SK-N-SH treated with all-trans-retinoic acid at 6 μM for 48 hours (cell line): Measurements from ENCODE around the gene CNTNAP2.

Experiments
- ATAC-seq: fragments of 200-7000 bp; cut with Tn5 transposase; 3 replicates; pipeline ENCODE4 v1.9.1; 2020; ENCODE audit warnings: mild to moderate bottlenecking, moderate library complexity
- BACH2 ChIP-seq: fragments of 250-450 bp; sonication (Bioruptor Pico); IDR thresholded peaks from 2 replicates; pipeline ENCODE4 v1.9.0; 2021; ENCODE audit warnings: mild to moderate bottlenecking, borderline replicate concordance
- CREB5 ChIP-seq: fragments of 250-450 bp; sonication (Bioruptor Pico); IDR thresholded peaks from 2 replicates; pipeline ENCODE4 v1.5.1; 2020; ENCODE audit warnings: low read depth, mild to moderate bottlenecking, moderate library complexity
- ESRRG ChIP-seq: fragments of 250-450 bp; sonication (Bioruptor Pico); IDR thresholded peaks from 2 replicates; pipeline ENCODE4 v1.6.1; 2021; ENCODE audit warnings: mild to moderate bottlenecking
- GLIS3 ChIP-seq: fragments of 250-450 bp; sonication (Bioruptor Pico); IDR thresholded peaks from 2 replicates; pipeline ENCODE4 v1.5.0; 2020; ENCODE audit warnings: mild to moderate bottlenecking, moderate library complexity
- ISL1 ChIP-seq: fragments of 250-450 bp; sonication (Bioruptor Pico); IDR thresholded peaks from 2 replicates; pipeline ENCODE4 v2.1.2; 2022; ENCODE audit warnings: mild to moderate bottlenecking, moderate library complexity
- OSR1 ChIP-seq: fragments of 250-450 bp; sonication (Bioruptor Pico); IDR thresholded peaks from 2 replicates; pipeline ENCODE4 v1.8.0; 2022; ENCODE audit warnings: moderate library complexity, mild to moderate bottlenecking, inconsistent platforms
- PATZ1 ChIP-seq: fragments of 250-450 bp; sonication (Bioruptor Pico); IDR thresholded peaks from 2 replicates; pipeline ENCODE4 v1.8.0; 2020; ENCODE audit warnings: mild to moderate bottlenecking, moderate library complexity, borderline replicate concordance
- POU6F1 ChIP-seq: fragments of 250-450 bp; sonication (Bioruptor Pico); IDR thresholded peaks from 2 replicates; pipeline ENCODE4 v1.8.0; 2021; ENCODE audit warnings: low read depth, mild to moderate bottlenecking, moderate library complexity, borderline replicate concordance
- PPARA ChIP-seq: fragments of 250-450 bp; sonication (Bioruptor Pico); IDR thresholded peaks from 2 replicates; pipeline ENCODE4 v1.5.0; 2020; ENCODE audit warnings: mild to moderate bottlenecking, borderline replicate concordance
- RARB ChIP-seq: fragments of 250-450 bp; sonication (Bioruptor Pico); IDR thresholded peaks from 2 replicates; pipeline ENCODE4 v1.8.0; 2021; ENCODE audit warnings: mild to moderate bottlenecking, moderate library complexity
- SNAI2 ChIP-seq: fragments of 250-450 bp; sonication (Bioruptor Pico); IDR thresholded peaks from 2 replicates; pipeline ENCODE4 v1.5.0; 2020; ENCODE audit warnings: mild to moderate bottlenecking, moderate library complexity
- TOX ChIP-seq: fragments of 250-450 bp; sonication (Bioruptor Pico); IDR thresholded peaks from 2 replicates; pipeline ENCODE4 v1.8.0; 2021; ENCODE audit warnings: mild to moderate bottlenecking, moderate library complexity, borderline replicate concordance
- ZC3H10 ChIP-seq: fragments of 250-450 bp; sonication (Bioruptor Pico); IDR thresholded peaks from 2 replicates; pipeline ENCODE4 v1.5.1; 2021; ENCODE audit warnings: mild to moderate bottlenecking, moderate library complexity
- ZFP3 ChIP-seq: fragments of 250-450 bp; sonication (Bioruptor Pico); IDR thresholded peaks from 2 replicates; pipeline ENCODE4 v1.5.0; 2020; ENCODE audit warnings: mild to moderate bottlenecking, moderate library complexity
- ZFP30 ChIP-seq: fragments of 450-650 bp; formaldehyde crosslinking; IDR thresholded peaks from 2 replicates; pipeline ENCODE4 v1.5.0; 2022; ENCODE audit warnings: mild to moderate bottlenecking, moderate library complexity
- ZNF70 ChIP-seq: fragments of 450-650 bp; formaldehyde crosslinking; IDR thresholded peaks from 2 replicates; pipeline ENCODE4 v1.5.0; 2020; ENCODE audit warnings: mild to moderate bottlenecking, moderate library complexity
- TF ChIP-seq, protein P1 (sequence below): fragments of 250-450 bp; sonication (Bioruptor Pico); IDR thresholded peaks from 2 replicates; pipeline ENCODE4 v1.5.0; 2020; ENCODE audit warnings: mild to moderate bottlenecking, moderate library complexity
- TF ChIP-seq, protein P2 (sequence below): fragments of 250-450 bp; sonication (Bioruptor Pico); IDR thresholded peaks from 2 replicates; pipeline ENCODE4 v1.5.1; 2021; ENCODE audit warnings: mild to moderate bottlenecking, moderate library complexity

CNTNAP2 gene

DNA sequence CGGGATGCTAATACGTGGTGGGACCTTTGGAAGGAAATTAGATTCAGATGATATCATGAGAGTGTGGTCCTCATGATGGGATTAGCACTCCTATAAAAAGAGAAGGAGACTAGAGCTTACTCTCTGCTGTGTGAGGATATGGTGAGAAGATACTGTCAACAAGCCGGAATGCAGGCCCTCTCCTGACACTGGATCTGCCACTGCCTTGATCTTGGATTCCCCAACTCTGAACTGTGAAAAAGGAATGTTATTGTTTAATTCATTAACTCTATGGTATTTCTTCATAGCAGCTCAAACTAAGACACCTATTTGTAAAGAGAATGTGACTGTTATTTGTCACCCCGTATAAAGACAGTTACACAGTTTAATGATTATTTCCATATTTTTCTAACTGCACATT is 1246.5 kb downstream of the CNTNAP2 start:
- no peak for ATAC-seq

DNA sequence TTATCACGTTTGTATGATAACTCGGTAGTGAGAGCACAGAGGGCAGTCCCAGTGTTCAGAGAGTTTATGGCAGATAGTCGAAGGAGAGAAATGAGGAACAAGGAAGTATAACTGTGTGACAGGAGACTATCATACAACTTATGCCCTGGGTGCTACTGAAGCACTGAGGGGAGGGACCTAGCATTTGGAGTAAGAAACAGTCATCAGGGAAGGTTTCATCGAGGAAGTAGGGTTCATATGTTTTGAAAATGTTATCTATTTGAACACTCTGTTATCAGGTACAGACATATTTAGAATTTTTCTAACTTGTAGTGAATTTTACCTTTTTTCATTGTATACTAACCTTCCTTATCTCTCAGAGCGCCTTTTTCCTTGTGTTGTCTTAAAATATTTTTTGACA is 1259.6 kb downstream of the CNTNAP2 start:
- no peak for TF ChIP-seq OSR1 (CRISPR knock-in tag)
- no peak for TF ChIP-seq PATZ1 (CRISPR knock-in tag)
- no peak for TF ChIP-seq TOX (CRISPR knock-in tag)
- TF ChIP-seq RARB (CRISPR knock-in tag), result no peak
- TF ChIP-seq GLIS3 (CRISPR knock-in tag), result no peak
- no peak for TF ChIP-seq CREB5 (CRISPR knock-in tag)
- TF ChIP-seq BACH2 (CRISPR knock-in tag), result no peak
- TF ChIP-seq POU6F1 (CRISPR knock-in tag), result no peak
- no peak for TF ChIP-seq ZC3H10 (CRISPR knock-in tag)
- TF ChIP-seq ISL1 (CRISPR knock-in tag), result no peak
- TF ChIP-seq PPARA (CRISPR knock-in tag), result no peak

More for the DNA sequence above, 1246.5 kb downstream of the CNTNAP2 start:
- TF ChIP-seq ZFP3 (CRISPR knock-in tag), result no peak
- no peak for TF ChIP-seq PPARA (CRISPR knock-in tag)
- no peak for TF ChIP-seq ZNF70 (CRISPR knock-in tag)
- TF ChIP-seq, all 23 proteins: peak for 0

GRCh38 chr7:147380926-147381325 is 1264.3 kb downstream of the CNTNAP2 start:
- ATAC-seq, result no peak
- TF ChIP-seq ZFP3 (CRISPR knock-in tag) (no peak), GLIS3 (CRISPR knock-in tag) (no peak), OSR1 (CRISPR knock-in tag) (no peak), RARB (CRISPR knock-in tag) (no peak), SNAI2 (CRISPR knock-in tag) (no peak), ZFP30 (no peak), PATZ1 (CRISPR knock-in tag) (no peak), ZC3H10 (CRISPR knock-in tag) (no peak), ZNF70 (CRISPR knock-in tag) (no peak), ESRRG (no peak), PPARA (CRISPR knock-in tag) (no peak), TOX (CRISPR knock-in tag) (no peak)
- TF ChIP-seq, protein P1, sequence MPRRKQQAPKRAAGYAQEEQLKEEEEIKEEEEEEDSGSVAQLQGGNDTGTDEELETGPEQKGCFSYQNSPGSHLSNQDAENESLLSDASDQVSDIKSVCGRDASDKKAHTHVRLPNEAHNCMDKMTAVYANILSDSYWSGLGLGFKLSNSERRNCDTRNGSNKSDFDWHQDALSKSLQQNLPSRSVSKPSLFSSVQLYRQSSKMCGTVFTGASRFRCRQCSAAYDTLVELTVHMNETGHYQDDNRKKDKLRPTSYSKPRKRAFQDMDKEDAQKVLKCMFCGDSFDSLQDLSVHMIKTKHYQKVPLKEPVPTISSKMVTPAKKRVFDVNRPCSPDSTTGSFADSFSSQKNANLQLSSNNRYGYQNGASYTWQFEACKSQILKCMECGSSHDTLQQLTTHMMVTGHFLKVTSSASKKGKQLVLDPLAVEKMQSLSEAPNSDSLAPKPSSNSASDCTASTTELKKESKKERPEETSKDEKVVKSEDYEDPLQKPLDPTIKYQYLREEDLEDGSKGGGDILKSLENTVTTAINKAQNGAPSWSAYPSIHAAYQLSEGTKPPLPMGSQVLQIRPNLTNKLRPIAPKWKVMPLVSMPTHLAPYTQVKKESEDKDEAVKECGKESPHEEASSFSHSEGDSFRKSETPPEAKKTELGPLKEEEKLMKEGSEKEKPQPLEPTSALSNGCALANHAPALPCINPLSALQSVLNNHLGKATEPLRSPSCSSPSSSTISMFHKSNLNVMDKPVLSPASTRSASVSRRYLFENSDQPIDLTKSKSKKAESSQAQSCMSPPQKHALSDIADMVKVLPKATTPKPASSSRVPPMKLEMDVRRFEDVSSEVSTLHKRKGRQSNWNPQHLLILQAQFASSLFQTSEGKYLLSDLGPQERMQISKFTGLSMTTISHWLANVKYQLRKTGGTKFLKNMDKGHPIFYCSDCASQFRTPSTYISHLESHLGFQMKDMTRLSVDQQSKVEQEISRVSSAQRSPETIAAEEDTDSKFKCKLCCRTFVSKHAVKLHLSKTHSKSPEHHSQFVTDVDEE, result no peak
- TF ChIP-seq, protein P2, sequence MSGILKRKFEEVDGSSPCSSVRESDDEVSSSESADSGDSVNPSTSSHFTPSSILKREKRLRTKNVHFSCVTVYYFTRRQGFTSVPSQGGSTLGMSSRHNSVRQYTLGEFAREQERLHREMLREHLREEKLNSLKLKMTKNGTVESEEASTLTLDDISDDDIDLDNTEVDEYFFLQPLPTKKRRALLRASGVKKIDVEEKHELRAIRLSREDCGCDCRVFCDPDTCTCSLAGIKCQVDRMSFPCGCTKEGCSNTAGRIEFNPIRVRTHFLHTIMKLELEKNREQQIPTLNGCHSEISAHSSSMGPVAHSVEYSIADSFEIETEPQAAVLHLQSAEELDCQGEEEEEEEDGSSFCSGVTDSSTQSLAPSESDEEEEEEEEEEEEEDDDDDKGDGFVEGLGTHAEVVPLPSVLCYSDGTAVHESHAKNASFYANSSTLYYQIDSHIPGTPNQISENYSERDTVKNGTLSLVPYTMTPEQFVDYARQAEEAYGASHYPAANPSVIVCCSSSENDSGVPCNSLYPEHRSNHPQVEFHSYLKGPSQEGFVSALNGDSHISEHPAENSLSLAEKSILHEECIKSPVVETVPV, result no peak

More for the DNA sequence above, 1259.6 kb downstream of the CNTNAP2 start:
- no peak for ATAC-seq
